Cortex of kidney (tissue), 1 donor: ENCODE measurements around the gene NUP50.

Experiments
- DNase-seq: peaks from one replicate; lab custom pipeline; 2025; lab: John Stamatoyannopoulos, UW

Gene NUP50

DNA sequence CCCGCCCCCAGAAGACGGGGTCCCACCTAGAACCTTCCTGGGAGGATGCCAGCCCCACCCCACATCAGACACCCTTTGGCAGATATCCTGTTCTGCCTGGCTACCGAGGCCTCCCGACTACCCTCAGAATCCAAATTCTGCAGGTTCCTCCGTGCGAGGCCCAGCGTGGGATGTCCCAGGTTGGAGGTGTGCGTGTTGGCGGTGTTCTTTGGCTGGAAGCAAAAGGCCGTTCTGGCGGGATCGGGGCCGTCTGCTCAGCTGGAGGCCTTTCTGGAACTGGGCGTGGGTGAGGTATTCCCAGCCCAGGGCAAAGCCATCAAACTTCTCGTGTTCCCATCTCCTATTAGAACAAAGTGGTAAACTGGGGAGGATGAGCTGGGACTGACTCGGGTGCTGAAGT lies 32.6 kb downstream of the NUP50 start:
- DNase-seq = no peak

- DNase-seq = no peak
Measured at GRCh38 chr22:45196926-45197605, 33.3 kb downstream of the NUP50 start.

- DNase-seq = no peak
Measured at GRCh38 chr22:45197606-45198462, 34.1 kb downstream of the NUP50 start.

- no peak for DNase-seq
Measured at GRCh38 chr22:45198463-45198795, 34.7 kb downstream of the NUP50 start.

DNA sequence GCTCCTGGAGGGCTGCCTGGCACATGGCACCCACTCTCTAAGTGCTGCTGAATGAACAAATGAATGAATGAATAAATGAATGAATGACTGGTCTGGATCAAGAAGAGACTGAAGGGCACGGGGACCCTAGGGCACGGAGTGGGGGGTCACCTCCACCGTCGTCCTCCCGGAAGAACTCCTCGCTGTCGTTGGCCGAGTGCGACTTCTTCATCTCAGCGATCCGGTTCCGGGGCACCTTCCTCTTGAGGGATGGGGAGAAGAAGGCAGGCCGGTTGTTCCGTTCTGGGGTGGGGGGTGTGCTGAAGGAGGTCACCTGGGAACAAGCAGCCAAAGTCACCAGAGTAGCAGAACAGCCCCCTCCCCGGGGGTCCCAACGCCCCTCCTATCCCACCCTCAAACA lies 36.0 kb downstream of the NUP50 start:
- DNase-seq = no peak

- DNase-seq = no peak
Measured at GRCh38 chr22:45200230-45200629, 36.5 kb downstream of the NUP50 start.

DNA sequence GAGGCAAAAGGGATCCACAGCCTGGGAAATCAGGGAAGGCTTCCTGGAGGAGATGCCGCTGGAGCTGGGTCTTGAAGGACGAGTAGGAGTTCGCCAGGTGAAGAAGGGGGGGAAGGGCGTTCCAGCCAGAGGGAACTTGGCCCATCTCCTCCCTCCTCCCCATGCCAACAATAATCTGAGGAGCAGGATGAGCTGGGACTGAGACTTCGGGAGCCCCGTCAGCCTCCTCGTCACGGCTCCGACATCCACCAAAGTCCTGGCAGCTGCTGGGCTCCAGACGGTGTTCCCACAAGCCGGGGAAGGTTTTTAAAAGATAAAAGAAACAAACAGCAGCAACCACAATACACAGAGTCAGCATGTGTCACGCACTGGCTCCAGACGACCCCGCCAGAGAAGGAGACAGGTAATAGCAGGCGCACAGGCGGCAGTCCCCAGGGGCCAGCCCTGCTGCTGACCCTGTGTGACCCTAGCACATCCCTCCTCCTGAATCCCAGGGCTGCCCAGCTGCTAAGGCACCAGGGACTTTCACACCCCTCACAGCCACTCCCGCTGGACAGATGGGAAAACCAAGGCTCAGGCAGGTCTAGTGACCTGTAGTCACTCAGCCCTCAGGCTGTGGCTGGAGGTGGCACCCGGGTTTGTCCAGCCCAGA lies 37.3 kb downstream of the NUP50 start:
- DNase-seq = no peak

DNA sequence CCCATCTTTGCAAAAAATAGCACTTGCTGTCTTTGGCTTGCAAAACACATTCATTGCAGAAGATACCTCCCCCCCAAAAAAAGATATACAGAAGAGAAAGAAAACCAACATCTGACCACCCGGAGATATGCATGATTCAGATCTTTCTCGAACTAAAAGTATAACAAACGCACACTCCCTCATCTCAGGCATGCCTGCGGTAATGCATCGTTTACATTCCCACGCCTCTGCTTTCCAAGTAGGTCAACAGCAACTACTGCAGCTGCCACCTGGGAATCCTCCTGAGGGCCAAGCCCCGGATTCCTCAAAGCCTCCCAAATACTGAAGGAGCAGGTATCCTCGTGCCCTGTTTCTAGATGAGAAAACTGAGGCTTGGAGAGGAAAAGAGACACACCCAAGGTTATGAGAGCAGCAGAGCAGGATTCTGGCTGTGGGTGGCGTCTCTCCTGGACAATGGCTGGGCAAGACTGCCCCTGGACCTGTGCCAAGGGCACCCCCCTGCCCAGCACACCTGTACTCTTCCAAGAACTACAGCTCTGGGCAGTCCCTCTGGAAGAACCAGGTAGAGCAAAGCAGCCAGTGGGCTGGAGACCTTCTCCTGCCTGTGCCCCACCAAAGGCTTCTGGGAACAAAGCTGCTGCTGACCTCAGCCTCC lies 38.1 kb downstream of the NUP50 start:
- DNase-seq = no peak

DNA sequence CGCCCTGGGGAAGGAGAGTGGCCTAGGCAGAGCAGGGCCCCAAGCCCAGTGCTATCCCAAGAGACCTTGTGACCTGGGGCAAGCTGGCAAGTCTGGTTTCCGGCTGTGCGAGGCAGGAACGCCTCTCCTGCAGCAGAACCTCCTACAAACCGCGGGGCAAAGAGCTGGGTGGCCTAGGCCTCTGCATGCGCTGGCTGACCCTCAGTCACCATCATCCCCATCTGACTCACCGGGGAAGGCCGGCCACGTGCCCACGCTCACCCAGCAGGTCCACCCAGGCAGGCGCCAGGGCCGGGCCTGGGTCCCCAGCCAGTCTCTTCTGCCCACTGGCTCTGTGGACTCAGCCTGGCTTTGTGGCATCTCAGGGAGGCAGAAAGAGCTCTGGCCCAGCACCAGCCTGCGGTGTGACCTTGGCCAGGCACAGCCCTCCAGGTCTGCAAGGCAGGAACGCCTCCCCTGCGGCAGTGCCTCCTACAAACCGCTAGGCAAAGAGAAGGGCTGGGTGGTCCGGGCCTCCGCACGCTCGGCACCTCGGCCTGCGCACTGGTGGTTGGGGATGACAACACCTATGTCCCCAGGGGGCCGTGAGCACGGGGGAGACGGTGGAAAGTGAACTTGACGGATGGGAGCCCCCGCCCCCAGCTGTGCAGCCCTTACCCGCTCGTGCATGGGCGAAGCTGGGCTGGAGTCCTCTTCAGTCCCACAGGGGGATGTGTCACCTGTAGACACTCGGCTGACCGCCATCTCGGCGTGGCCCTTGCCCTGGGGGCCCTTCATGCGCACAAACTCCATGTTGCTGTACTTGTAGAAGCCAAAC lies 38.8 kb downstream of the NUP50 start:
- DNase-seq = no peak

DNA sequence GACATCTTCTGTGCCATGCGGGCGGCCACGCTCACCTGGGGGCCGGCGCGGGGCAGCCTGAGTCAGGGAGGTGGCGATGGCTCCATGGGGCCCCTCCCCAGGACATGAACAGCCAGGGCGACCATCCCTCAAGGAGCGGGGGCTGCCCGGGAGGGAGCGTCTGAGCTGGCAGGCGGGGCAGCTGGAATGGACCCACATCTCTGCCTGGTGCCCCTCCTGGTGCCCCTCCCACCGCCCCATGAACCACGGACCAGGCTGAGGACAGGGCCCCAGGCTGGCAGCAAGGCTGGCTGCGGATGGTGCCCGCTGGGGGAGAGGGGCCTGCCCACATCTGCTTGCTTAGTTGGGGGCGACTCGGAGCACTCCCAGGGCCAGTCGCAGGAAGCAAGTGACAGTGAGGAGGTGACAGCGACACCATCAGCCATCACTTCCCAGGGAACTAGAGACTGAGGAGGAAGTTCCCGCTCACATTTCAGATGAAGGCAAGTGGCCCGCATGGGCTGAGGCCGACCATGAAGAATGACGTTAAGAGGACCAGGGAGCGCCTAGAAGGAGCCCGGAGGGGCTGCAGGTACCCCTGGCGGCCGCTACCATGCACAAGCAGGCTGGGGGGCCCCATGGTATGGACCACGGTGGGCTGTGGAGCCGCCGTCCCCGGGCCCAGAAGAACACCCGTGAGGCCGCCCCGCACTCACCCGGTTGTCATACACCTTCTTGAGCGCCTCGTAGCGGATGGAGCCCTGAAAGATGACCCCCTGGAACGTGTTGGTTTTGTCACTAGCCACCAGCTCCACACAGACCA lies 39.6 kb downstream of the NUP50 start:
- DNase-seq = no peak

GRCh38 chr22:45204241-45204640 lies 40.5 kb downstream of the NUP50 start:
- no peak for DNase-seq

DNA sequence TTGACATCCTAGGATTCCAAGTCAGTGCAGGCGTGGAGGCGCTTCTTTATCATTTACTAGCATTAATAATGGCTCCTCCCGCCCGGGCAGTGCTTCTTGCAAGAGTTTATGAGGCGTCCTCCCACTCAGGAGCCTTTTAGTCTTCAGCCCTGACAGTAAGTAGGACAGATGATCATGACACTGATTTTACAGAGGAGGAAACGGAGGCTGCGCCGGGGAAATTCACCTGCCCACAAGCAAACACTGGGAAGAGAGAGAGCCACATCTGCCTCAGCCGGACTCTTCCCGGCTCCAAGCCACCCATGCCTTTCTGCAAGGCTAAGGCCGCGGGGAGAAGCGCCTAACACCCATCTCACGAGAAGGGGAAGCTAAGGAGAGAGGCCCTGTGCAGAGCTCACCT lies 41.1 kb downstream of the NUP50 start:
- no peak for DNase-seq

- no peak for DNase-seq
Measured at GRCh38 chr22:45205276-45205925, 41.7 kb downstream of the NUP50 start.

DNA sequence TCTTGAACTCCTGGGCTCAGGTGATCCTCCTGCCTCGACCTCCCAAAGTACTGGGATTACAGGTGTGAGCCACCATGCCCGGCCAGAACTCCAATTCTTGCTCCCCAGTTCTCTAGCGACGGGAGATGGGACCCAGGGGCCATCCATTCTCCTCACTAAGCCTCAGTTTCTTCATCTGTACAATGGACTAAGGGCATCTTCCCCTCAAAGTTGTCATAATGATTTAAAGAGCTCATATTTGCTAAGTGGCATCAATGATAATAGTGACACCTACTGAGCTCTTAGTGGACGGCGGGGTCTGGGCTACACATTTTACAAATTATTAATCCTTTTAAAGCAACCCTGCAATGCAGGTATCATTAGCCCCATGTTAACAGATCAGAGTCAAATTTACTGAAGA lies 42.5 kb downstream of the NUP50 start:
- DNase-seq = no peak

DNA sequence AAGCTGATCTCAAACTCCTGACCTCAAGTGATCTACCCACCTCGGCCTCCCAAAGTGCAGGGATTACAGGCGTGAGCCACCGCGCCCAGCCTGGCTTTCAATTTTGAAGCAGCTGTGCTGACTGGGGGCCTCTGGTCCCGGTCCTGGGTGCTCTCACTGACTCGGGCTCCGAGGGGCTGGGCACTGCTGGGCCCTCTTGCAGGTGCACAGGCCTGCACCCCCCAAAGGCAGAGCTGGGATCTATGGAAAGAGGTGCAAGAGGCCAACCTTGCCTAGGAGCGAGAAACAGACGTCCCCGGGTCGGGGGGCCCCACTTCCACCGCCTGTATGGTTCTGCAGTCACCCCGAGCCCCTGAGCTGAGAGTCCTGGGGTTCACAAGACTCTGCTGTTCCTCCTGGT lies 43.8 kb downstream of the NUP50 start:
- no peak for DNase-seq

- DNase-seq = no peak
Measured at GRCh38 chr22:45207981-45208664, 44.4 kb downstream of the NUP50 start.

GRCh38 chr22:45208696-45208992 lies 44.9 kb downstream of the NUP50 start:
- DNase-seq = no peak

- DNase-seq = no peak
Measured at GRCh38 chr22:45208993-45209838, 45.5 kb downstream of the NUP50 start.

- DNase-seq = no peak
Measured at GRCh38 chr22:45210174-45210573, 46.4 kb downstream of the NUP50 start.
